HG03558 (cell line): ENCODE results near the gene NAT8.
"Not testable (repeated sequence)": the region's sequence is repeated elsewhere in the genome, so short reads cannot be mapped to it uniquely, and the experiment has no call there.

ENCODE experiments used
- ATAC-seq: cut with Tn5 transposase; IDR thresholded peaks from one replicate; pipeline ENCODE4 v1.9.1; 2021; ENCODE audit warnings: moderate number of reproducible peaks; ENCODE audit not compliant: unreplicated experiment; ENCODE audit errors: extremely low read depth

NAT8 gene, protein sequence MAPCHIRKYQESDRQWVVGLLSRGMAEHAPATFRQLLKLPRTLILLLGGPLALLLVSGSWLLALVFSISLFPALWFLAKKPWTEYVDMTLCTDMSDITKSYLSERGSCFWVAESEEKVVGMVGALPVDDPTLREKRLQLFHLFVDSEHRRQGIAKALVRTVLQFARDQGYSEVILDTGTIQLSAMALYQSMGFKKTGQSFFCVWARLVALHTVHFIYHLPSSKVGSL

DNA sequence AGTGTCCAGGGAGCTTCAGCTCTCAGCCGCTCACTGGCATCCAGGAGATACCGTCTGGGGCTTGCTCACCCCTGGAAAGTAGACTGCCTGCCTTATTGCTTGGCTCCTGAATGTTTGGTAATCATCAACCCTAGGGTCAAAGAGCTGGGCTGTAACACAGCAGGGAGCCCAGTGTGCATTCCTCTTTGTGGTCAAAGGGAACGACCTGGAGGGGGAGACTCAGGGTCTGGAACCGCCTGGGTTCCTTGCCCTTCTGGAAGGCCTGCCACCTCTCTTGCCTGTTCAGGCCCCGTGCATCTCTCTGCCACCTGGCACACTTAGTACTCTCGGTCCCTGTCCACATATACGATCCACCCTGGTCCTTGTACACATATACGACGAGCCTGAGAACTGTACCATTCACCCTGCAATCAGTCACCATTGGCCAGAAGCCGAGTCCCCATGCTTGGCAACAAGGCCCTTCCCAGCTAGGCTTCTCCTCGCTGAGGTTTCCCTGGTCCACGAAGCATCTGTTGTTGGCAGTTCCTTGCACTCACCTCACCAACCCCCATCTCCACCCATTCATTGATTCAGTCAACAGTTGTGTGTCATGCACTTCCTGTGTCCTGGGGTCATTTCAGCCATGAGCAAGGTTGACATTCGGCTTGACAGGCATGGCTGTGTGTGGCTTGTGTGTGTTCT, at the start of gene NAT8:
TSS of gene NAT8 (minus strand) at position 85 of the 681 bp plus-strand sequence. CDS start 794 bp downstream, outside the sequence.
- ATAC-seq, result no peak

- not testable (repeated sequence) for ATAC-seq
Observed at GRCh38 chr2:73690372-73691088, 48.3 kb upstream of the NAT8 start.

GRCh38 chr2:73688494-73688893, 46.3 kb upstream of the NAT8 start:
- not testable (repeated sequence) for ATAC-seq

DNA sequence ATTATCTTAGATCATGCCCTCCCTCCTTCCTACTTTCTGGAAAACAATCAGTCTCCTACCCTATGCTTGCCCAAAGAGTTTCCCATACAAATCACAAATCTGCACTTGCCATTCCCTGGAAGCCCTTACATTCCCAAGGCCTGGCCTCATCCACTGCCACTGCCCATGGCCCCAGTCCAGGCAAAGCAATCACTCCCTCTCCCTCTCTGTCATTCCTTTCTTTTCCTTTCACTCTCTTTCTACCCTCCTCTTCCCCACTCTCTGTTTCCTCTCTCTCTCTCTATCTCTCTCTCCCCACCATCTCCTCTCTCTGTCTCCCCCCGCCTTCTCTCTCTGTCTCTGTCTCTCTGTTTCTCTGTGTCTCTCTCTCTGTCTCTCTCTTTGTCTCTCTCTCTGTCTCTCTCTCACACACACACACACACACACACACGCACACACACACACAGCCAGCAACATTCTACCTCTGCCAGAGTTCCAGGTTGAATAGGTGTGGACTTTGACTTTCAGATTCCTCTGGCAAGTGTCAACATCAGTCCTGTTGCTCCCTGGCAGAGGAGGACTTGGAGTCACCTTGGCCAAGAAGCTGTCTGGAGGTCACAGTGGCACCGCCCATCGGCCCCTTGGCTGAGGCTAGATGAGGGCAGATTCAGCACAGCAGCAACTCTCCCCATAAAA, 43.7 kb upstream of the NAT8 start:
- no peak for ATAC-seq

- ATAC-seq, result not testable (repeated sequence)
Observed at GRCh38 chr2:73684905-73685304, 42.7 kb upstream of the NAT8 start.

DNA sequence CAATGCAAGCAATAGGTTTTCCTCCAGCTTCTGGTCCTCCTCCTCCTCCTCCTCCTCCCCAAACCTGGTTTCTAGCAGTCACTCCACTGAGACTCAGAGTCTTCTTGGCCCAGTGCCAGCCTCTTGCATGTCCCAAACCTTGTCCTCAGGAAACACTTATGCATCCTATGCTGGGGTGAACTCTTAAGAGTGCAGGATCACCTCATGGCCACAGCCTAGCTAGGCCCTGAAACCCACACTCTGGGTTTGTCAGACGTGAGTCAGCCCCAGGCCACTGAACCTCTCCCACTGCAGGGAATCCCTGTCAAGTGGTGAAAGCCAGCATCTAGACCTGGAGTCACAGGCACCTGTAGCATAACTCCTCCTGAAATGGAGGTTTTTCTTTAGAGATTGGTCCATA, 42.1 kb upstream of the NAT8 start:
- not testable (repeated sequence) for ATAC-seq

- not testable (repeated sequence) for ATAC-seq
Observed at GRCh38 chr2:73679951-73680571, 37.8 kb upstream of the NAT8 start.

- not testable (repeated sequence) for ATAC-seq
Observed at GRCh38 chr2:73679237-73679636, 37.0 kb upstream of the NAT8 start.

DNA sequence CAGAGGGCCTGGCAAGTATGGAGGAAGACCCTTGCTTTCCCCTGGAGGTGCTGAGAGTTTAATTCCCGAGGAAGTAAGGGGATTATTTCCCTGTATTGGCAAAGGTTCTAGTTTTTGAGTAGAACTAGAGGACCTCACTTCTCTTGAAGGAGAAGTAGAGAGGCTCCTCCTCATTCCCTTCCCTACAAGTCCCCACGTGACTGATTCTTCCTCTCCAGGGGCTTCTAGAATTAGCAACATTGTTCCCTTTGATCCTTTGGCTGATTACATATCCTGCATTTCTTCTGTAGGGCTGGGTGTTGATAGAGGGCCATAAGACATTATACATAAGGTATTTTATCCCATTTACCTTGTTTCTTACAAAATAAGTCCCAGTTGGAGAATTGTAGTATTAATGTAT, 35.8 kb upstream of the NAT8 start:
- not testable (repeated sequence) for ATAC-seq

DNA sequence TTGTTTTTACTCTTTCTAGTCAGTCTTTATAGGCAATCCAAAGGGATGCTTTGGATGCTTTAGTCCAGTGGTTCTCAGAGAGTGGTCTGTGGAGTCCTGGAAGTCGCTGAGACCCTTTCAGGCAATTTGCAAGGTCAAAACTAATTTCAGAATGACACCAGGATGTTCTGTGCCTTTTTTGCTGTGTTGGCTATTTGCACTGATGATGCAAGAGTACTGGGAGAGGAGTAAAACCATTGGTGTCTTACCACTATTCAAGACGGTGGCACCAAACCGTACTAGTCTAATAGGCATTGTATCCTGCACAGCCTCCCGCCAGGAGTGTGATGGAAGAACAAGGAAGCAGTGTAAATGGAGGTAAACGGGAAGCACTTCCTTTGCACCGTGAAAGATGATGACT, 34.0 kb upstream of the NAT8 start:
- not testable (repeated sequence) for ATAC-seq

DNA sequence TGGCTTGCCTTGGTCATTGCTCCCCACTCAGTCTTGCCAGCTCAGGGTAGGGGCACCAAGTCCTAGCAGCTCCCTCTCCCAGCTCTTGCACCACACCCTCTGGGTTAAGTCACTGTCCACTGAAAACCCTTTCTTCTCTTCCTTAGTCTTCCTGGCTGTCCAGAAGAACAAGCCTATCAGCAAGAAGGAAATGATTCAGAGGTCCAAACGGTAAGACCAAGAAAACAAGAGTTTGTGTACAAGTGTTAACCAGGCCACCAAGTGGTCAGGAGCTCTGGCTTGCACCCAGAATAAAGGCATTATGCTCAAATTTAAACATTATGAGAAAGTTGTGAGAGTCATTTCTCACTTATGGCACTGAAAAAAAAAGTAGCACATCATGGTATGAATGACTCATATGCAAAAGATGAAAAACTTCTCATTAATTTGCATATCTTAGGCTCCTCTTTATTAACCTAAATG, 32.5 kb upstream of the NAT8 start:
- ATAC-seq, result not testable (repeated sequence)

- ATAC-seq, result not testable (repeated sequence)
Observed at GRCh38 chr2:73669976-73670375, 27.8 kb upstream of the NAT8 start.

- ATAC-seq, result not testable (repeated sequence)
Observed at GRCh38 chr2:73667239-73667638, 25.0 kb upstream of the NAT8 start.

GRCh38 chr2:73654175-73654574, 12.0 kb upstream of the NAT8 start:
- no peak for ATAC-seq

GRCh38 chr2:73652348-73652747, 10.1 kb upstream of the NAT8 start:
- no peak for ATAC-seq

DNA sequence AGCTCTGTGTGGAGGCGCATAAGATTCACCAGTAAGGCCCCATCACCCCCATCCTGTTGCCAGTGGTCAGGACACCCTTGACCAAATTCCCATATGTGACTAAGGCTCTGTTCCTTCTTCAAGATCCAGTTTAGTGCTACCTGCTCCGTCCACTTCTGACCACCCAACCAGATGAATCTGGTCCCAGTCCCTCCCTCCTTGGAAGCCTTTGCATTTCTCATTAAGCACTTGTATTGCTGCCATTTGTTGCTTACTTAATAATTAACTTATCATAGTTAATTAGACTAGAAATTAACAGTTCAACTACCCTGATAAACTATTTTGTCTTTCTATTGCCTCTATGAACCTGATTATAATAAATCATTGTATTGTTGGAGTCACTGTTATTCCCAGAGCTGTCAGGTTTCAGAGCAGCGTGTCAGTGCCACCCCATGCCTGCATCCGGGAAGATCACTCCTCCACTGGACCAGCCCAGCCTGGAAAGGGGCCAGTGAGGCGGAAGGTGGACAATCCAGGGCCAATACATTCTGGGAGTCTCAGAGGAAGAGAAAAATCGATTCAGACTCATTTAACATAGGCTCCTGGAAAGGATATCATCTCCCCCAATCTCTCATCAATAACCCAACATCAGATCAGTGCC, 9.5 kb upstream of the NAT8 start:
- ATAC-seq, result no peak

DNA sequence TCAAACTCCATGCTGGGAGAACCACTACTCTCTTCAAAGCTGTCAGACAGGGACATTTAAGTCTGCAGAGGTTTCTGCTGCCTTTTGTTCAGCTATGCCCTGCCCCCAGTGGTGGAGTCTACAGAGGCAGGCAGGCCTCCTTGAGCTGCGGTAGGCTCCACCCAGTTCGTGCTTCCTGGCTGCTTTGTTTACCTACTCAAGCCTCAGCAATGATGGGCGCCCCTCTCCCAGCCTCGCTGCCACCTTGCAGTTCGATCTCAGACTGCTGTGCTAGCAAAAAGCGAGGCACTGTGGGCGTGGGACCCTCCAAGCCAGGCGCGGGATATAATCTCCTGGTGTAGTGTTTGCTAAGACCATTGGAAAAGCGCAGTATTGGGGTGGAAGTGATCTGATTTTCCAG, 5.5 kb upstream of the NAT8 start:
- ATAC-seq, result not testable (repeated sequence)

DNA sequence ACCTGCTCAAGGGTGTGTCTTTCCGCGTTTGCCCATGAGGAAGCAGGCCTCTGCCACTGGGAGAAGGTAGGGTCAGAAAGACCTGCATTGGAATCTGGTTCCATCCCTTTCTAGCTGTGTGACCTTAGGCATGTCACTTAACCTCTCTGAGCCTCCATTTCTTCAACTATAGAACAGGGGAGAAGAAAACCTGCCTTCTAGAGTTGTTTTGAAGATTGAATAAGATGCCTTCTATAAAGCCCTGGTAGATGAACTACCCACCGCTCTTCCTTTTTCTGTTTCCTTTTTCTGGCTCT, 507 bp downstream of the NAT8 start:
- no peak for ATAC-seq

DNA sequence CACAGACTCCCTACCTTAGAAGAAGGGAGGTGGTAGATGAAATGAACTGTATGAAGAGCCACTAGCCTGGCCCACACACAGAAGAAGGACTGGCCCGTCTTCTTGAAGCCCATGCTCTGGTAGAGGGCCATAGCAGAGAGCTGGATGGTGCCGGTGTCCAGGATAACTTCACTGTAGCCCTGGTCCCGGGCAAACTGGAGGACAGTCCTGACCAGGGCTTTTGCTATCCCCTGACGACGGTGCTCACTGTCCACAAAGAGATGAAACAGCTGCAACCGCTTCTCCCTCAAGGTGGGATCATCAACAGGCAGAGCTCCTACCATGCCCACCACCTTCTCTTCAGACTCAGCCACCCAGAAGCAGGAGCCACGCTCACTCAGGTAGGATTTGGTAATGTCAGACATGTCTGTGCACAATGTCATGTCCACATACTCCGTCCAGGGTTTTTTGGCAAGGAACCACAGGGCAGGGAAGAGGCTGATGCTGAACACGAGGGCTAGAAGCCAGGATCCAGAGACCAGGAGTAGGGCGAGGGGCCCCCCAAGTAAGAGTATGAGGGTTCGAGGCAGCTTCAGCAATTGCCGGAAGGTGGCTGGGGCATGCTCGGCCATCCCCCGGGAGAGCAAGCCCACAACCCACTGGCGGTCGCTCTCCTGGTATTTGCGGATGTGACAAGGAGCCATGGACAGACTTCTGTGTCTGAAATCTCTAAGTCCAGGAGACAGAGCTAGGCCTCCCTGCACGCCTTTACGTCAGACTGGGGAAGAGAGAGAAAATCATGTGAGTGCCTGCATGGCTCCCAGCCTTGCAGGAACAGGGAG, 1.1 kb downstream of the NAT8 start:
- no peak for ATAC-seq
